GM12872 (cell line): ENCODE data around the gene SREK1.

Experiments
- CTCF ChIP-seq: IDR thresholded peaks from 3 replicates; pipeline ENCODE4 v1.5.1; 2011; ENCODE audit warnings: low read depth, mild to moderate bottlenecking, low read length, moderate library complexity; ENCODE audit not compliant: insufficient read depth

Gene SREK1

GRCh38 chr5:66134407-66134861 lies 9.7 kb upstream of the SREK1 start:
- no peak for TF ChIP-seq CTCF

GRCh38 chr5:66136053-66136452 lies 8.0 kb upstream of the SREK1 start:
- no peak for TF ChIP-seq CTCF

- no peak for TF ChIP-seq CTCF
These were observed 5.3 kb upstream of the SREK1 start for GRCh38 chr5:66138637-66139317.

GRCh38 chr5:66139318-66139712 lies 4.8 kb upstream of the SREK1 start:
- TF ChIP-seq CTCF, result no peak

GRCh38 chr5:66142417-66142816 lies 1.7 kb upstream of the SREK1 start:
- no peak for TF ChIP-seq CTCF

- TF ChIP-seq CTCF, result no peak
These were observed 527 bp upstream of the SREK1 start for GRCh38 chr5:66143473-66144073.

- no peak for TF ChIP-seq CTCF
These were observed 812 bp downstream of the SREK1 start for GRCh38 chr5:66144834-66145390.
